Muscle layer of duodenum (tissue), 2 donors: ENCODE data around the gene PLCB3.
"Not testable (repeated sequence)": the region's sequence is repeated elsewhere in the genome, so short reads cannot be mapped to it uniquely, and the experiment has no call there.

Source experiments
- H3K27ac ChIP-seq: one replicate; pipeline ENCODE4 v1.7.0; 2013; ENCODE audit warnings: mild to moderate bottlenecking, low read length
- H3K27me3 ChIP-seq: one replicate; pipeline ENCODE4 v1.7.0; 2013; ENCODE audit warnings: low read depth, mild to moderate bottlenecking, control low read depth, low read length
- H3K36me3 ChIP-seq, 2 donors: one replicate each; pipeline ENCODE4 v1.7.0; 2013; ENCODE audit warnings: low read length in 2 of 2, control low read depth in 1 of 2, mild to moderate bottlenecking in 1 of 2; ENCODE audit not compliant: insufficient read depth in 2 of 2, control insufficient read depth in 1 of 2
- H3K4me1 ChIP-seq, 2 donors: one replicate each; pipeline ENCODE4 v1.7.0; 2013; ENCODE audit warnings: low read length in 2 of 2, mild to moderate bottlenecking in 2 of 2, control low read depth in 1 of 2, moderate library complexity in 1 of 2; ENCODE audit not compliant: insufficient read depth in 2 of 2, control insufficient read depth in 1 of 2
- H3K4me3 ChIP-seq, 2 donors: one replicate each; pipeline ENCODE4 v1.7.0; 2013; ENCODE audit warnings: low read length in 2 of 2, low read depth in 1 of 2, mild to moderate bottlenecking in 1 of 2
- H3K9me3 ChIP-seq, 2 donors: one replicate each; pipeline ENCODE4 v1.7.0; 2013; ENCODE audit warnings: low read length in 2 of 2, control low read depth in 1 of 2, mild to moderate bottlenecking in 1 of 2; ENCODE audit not compliant: control insufficient read depth in 1 of 2
- donor health status: healthy.

Gene PLCB3

DNA sequence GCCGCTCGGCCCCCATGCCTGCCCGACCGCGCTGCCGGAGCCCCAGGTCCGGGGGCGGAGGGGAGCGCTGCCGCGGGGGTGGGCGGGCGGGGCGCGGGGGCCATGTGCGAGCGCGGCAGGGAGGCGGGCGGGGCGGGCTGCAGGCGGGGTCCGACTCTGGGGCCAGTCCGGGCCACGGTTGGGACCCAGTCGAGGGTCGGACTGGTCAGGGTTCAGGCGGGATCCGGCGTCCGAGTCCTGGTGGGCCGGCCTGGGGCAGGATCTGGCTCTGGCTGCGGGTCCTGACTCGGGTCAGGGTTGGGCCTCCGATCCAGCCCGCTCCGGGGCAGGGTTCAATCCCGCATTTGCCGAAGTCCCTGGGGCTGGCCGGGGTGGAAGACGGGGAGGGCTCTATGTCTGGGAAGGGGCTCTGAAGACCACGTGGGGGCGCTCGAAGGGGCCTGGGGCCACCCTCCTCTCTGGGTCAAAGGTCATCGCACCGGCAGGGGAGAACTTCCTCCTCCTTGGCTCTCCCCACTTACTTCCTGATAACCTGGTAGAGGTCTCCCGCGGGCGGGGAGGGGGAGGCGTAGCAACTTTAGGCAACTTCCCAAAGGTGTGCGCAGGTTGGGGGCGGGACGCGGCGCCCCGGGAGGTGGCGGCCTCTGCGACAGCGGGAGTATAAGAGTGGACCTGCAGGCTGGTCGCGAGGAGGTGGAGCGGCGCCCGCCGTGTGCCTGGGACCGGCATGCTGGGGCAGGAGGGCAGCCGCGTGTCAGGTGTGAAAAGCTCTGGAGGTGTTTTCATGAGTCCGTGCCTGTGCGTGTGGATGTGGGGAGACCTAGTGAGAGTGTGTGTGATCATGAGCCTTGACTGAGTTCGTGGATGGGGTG lies 54.6 kb downstream of the PLCB3 start:
- no peaks in the 10 kb centered on the region for H3K27me3 ChIP-seq
- H3K27ac ChIP-seq, result peak overlapping the region; percentile 45
- H3K4me3 ChIP-seq, result peak overlapping the region; percentile 78
- no peaks in the 10 kb centered on the region for H3K36me3 ChIP-seq
- H3K9me3 ChIP-seq, result no peaks in the 10 kb centered on the region
- H3K4me1 ChIP-seq, result peaks cover 6 to 21% of the 10 kb centered on the region in 2 donors

- Histone ChIP-seq H3K27me3 (no peaks in the 10 kb centered on the region), H3K27ac (peak overlapping the region; percentile 45), H3K4me3 (peak overlapping the region; percentile 78), H3K9me3 (no peaks in the 10 kb centered on the region), H3K4me1 (peaks cover 6 to 20% of the 10 kb centered on the region in 2 donors), H3K36me3 (no peaks in the 10 kb centered on the region)
These were observed 55.2 kb downstream of the PLCB3 start for GRCh38 chr11:64306563-64306875.

DNA sequence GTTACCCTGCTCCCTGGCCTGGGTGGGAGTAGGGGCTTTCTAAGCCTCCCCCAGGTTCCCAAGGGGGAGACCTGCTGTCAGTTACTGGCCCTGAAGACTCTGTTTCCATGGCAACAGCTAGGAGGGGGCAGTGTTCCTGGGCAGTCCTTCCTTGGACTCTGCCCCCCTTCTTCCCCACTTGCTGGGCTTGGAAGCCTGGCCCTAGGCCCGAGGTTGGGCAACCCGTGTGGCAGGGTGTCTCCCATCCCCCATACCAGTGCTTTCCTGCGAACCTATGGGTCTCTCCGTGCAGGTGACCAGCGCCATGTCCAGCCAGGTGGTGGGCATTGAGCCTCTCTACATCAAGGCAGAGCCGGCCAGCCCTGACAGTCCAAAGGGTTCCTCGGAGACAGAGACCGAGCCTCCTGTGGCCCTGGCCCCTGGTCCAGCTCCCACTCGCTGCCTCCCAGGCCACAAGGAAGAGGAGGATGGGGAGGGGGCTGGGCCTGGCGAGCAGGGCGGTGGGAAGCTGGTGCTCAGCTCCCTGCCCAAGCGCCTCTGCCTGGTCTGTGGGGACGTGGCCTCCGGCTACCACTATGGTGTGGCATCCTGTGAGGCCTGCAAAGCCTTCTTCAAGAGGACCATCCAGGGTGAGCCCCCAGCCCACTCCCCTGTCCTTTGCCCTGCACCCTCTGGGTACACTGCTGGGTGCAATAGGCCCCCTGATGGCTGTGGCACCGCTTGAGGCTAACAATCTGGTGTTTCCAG lies 55.7 kb downstream of the PLCB3 start:
- Histone ChIP-seq H3K4me3 (peak overlapping the region; percentile 78), H3K4me1 (peaks cover 6 to 20% of the 10 kb centered on the region in 2 donors), H3K27ac (peak overlapping the region; percentile 45), H3K27me3 (no peaks in the 10 kb centered on the region), H3K36me3 (no peaks in the 10 kb centered on the region), H3K9me3 (no peaks in the 10 kb centered on the region)

GRCh38 chr11:64307795-64308194 lies 56.5 kb downstream of the PLCB3 start:
- H3K36me3 ChIP-seq, H3K27me3 ChIP-seq, H3K9me3 ChIP-seq, H3K27ac ChIP-seq, H3K4me3 ChIP-seq: not testable (repeated sequence)
- H3K4me1 ChIP-seq, result peaks cover 6 to 20% of the 10 kb centered on the region in 2 donors

- Histone ChIP-seq H3K4me1 (peaks cover 0 to 12% of the 10 kb centered on the region in 2 donors), H3K9me3 (no peaks in the 10 kb centered on the region), H3K27me3 (no peaks in the 10 kb centered on the region), H3K36me3 (peaks cover 8 to 27% of the 10 kb centered on the region in 2 donors), H3K4me3 (no peak overlapping the region), H3K27ac (no peak overlapping the region)
These were observed 61.6 kb downstream of the PLCB3 start for GRCh38 chr11:64312947-64313346.

GRCh38 chr11:64313491-64314145 lies 62.3 kb downstream of the PLCB3 start:
- no peak overlapping the region for H3K27ac ChIP-seq
- peaks cover 8 to 27% of the 10 kb centered on the region in 2 donors for H3K36me3 ChIP-seq
- H3K9me3 ChIP-seq, result no peaks in the 10 kb centered on the region
- H3K4me1 ChIP-seq, result peaks cover 0 to 12% of the 10 kb centered on the region in 2 donors
- H3K27me3 ChIP-seq, result no peaks in the 10 kb centered on the region
- H3K4me3 ChIP-seq, result peak overlapping the region in 1 of 2 donors; percentile 8

DNA sequence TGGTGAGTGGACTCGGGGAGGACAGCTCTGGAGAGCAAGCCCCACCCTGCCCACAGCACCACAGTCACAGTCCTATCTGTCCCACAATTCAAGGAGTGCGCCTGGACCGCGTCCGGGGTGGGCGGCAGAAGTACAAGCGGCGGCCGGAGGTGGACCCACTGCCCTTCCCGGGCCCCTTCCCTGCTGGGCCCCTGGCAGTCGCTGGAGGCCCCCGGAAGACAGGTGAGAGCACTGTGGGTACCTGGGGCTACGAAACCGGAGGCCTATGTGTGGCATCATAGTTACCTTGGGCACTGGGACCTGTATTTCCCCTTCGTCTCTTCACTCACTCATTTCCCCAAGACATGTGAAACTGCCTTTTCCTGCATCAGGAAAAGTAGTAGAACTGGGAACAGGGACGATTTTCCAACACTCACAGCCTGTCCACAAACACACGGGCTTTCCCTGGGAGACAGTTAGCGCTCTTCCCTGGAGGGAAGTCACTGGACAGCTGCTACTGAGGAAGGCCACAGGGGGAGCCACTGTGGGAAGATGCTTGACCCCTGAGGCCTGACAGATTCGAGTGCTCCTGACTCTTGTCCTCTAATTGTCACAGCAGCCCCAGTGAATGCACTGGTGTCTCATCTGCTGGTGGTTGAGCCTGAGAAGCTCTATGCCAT lies 62.9 kb downstream of the PLCB3 start:
- H3K4me3 ChIP-seq, result peak overlapping the region in 1 of 2 donors; percentile 8
- no peak overlapping the region for H3K27ac ChIP-seq
- peaks cover 0 to 17% of the 10 kb centered on the region in 2 donors for H3K4me1 ChIP-seq
- peaks cover 8 to 27% of the 10 kb centered on the region in 2 donors for H3K36me3 ChIP-seq
- H3K27me3 ChIP-seq, result no peaks in the 10 kb centered on the region
- no peaks in the 10 kb centered on the region for H3K9me3 ChIP-seq

GRCh38 chr11:64314805-64315561 lies 63.7 kb downstream of the PLCB3 start:
- H3K27me3 ChIP-seq, result no peaks in the 10 kb centered on the region
- peaks cover 0 to 21% of the 10 kb centered on the region in 2 donors for H3K4me1 ChIP-seq
- H3K9me3 ChIP-seq, result no peaks in the 10 kb centered on the region
- no peak overlapping the region for H3K27ac ChIP-seq
- H3K36me3 ChIP-seq, result peaks cover 8 to 27% of the 10 kb centered on the region in 2 donors
- H3K4me3 ChIP-seq, result no peak overlapping the region

DNA sequence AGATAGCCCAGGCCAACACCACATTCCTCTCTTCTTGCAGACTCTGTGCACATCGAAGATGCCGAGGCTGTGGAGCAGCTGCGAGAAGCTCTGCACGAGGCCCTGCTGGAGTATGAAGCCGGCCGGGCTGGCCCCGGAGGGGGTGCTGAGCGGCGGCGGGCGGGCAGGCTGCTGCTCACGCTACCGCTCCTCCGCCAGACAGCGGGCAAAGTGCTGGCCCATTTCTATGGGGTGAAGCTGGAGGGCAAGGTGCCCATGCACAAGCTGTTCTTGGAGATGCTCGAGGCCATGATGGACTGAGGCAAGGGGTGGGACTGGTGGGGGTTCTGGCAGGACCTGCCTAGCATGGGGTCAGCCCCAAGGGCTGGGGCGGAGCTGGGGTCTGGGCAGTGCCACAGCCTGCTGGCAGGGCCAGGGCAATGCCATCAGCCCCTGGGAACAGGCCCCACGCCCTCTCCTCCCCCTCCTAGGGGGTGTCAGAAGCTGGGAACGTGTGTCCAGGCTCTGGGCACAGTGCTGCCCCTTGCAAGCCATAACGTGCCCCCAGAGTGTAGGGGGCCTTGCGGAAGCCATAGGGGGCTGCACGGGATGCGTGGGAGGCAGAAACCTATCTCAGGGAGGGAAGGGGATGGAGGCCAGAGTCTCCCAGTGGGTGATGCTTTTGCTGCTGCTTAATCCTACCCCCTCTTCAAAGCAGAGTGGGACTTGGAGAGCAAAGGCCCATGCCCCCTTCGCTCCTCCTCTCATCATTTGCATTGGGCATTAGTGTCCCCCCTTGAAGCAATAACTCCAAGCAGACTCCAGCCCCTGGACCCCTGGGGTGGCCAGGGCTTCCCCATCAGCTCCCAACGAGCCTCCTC lies 64.6 kb downstream of the PLCB3 start:
- H3K9me3 ChIP-seq, H3K27ac ChIP-seq, H3K27me3 ChIP-seq: not testable (repeated sequence)
- peak overlapping the region in 1 of 2 donors; percentile 93 for H3K4me3 ChIP-seq
- peaks cover 8 to 31% of the 10 kb centered on the region in 2 donors for H3K36me3 ChIP-seq
- H3K4me1 ChIP-seq, result peaks cover 0 to 21% of the 10 kb centered on the region in 2 donors
